ENCODE data around the gene WDR82.

Gene WDR82, protein sequence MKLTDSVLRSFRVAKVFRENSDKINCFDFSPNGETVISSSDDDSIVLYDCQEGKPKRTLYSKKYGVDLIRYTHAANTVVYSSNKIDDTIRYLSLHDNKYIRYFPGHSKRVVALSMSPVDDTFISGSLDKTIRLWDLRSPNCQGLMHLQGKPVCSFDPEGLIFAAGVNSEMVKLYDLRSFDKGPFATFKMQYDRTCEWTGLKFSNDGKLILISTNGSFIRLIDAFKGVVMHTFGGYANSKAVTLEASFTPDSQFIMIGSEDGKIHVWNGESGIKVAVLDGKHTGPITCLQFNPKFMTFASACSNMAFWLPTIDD

DNA sequence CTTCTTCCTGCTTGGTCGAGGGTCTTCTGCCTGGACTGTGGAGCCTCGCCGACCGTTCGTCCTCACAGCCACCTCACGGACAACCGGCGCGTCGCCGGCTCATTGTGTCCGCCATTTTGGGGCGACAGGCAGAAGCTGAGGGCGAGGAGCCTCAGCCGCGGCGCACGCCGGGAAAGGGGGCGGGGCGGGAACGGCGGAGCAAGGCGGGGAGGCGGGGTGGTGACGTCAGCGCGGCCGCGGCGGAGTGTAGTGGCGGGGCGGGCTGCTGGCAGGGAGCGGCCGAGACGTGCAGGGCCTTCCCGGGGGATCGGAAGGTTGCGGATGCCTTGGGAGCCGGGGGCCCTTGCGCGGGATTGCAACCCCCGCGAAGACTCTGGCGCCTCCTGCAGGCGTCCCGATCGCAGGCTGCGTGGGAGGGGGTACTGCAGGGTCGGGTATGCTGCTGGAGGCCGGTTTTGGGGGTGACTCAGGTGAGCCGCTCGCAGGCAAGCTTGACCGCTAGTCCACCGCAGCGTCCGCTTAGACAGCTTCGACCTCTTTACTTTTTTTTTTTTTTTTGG is at the start of gene WDR82:
WDR82 (minus strand) TSS at position 140 of the 560 bp plus-strand sequence. CDS start 288 bp downstream, outside the sequence.
- 0 out of 2 replicates have a peak, but pooled peaks cover 7% of the 10 kb centered on the region for H4K20me1 ChIP-seq (ENCODE audit: insufficient read depth)
- no peaks in the 10 kb centered on the region for H3K27me3 ChIP-seq (ENCODE audit: insufficient read depth, low read depth)
- H3K79me2 ChIP-seq (ENCODE audit: insufficient read depth, low read depth) = peaks cover 45% of the 10 kb centered on the region
- H3K4me1 ChIP-seq (ENCODE audit: low read depth, poor library complexity, severe bottlenecking) = peaks cover 42% of the 10 kb centered on the region
- H3K4me2 ChIP-seq = peak within 1 kb of the TSS; percentile 93
- TF ChIP-seq, protein P1, sequence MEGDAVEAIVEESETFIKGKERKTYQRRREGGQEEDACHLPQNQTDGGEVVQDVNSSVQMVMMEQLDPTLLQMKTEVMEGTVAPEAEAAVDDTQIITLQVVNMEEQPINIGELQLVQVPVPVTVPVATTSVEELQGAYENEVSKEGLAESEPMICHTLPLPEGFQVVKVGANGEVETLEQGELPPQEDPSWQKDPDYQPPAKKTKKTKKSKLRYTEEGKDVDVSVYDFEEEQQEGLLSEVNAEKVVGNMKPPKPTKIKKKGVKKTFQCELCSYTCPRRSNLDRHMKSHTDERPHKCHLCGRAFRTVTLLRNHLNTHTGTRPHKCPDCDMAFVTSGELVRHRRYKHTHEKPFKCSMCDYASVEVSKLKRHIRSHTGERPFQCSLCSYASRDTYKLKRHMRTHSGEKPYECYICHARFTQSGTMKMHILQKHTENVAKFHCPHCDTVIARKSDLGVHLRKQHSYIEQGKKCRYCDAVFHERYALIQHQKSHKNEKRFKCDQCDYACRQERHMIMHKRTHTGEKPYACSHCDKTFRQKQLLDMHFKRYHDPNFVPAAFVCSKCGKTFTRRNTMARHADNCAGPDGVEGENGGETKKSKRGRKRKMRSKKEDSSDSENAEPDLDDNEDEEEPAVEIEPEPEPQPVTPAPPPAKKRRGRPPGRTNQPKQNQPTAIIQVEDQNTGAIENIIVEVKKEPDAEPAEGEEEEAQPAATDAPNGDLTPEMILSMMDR (conservative IDR thresholded peaks at IDR 0.05; ENCODE audit: low read depth, low read length) = 0 out of 2 replicates have a peak, but pooled peaks have one; percentile 17
- peak within 1 kb of the TSS; percentile 34; the same call in 1 of the 2 replicates for H2AFZ ChIP-seq (ENCODE audit: low read depth)
- H3K36me3 ChIP-seq (ENCODE audit: insufficient read depth) = no peaks in the 10 kb centered on the region
- peak within 1 kb of the TSS; percentile 95 for H3K9ac ChIP-seq
- no peak within 1 kb of the TSS for H3K4me3 ChIP-seq (IDR thresholded peaks at IDR 0.05; ENCODE audit: insufficient read depth, low read depth, low read length)
- peak within 1 kb of the TSS; percentile 88 for H3K27ac ChIP-seq

DNA sequence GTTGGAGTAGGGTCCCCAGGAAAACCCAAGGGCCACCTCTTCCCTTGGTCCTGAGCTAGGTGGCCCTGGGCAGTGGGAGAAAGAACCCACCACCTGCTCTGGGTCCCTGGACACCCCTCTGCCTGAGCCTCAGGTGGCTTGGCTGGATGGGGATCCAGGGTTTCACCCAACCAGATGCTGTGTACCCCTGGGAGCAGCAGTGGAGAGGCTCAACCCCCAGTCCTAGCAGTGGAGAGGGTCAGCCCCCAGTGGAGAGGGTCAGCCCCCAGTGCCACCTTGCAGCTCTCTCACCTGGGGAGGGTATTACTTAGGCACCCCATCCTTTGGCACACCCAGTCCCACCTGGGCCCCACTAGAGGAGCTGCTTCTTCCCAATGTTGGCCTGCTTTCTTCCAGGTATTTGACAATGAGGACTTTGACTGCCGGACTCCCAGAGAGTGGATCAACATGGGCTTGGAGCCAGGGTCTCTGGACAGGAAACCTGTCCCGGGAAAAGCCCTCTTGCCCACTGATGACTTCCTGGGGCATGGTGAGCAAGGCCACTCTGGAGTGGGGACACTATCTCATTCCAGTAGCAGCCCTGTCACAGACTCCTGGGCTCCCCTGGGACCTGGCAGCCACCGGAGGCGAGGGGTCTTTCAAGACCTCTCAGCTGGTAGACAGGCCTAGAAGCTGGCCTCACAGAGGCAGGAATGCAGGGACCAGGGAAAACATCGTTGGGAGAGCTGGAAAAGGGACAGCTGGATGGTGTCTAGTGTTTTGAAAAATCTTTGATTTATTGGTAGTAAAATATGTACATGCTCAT is 49.2 kb upstream of the WDR82 start:
- H3K4me1 ChIP-seq (ENCODE audit: low read depth, poor library complexity, severe bottlenecking) = no peaks in the 10 kb centered on the region
- H2AFZ ChIP-seq (ENCODE audit: low read depth) = no peak overlapping the region
- TF ChIP-seq, protein P1 (conservative IDR thresholded peaks at IDR 0.05; ENCODE audit: low read depth, low read length) = no peak
- no peak overlapping the region for H3K4me3 ChIP-seq (IDR thresholded peaks at IDR 0.05; ENCODE audit: insufficient read depth, low read depth, low read length)
- H3K27me3 ChIP-seq (ENCODE audit: insufficient read depth, low read depth) = no peaks in the 10 kb centered on the region
- H3K27ac ChIP-seq = no peak overlapping the region
- no peaks in the 10 kb centered on the region for H3K36me3 ChIP-seq (ENCODE audit: insufficient read depth)
- H4K20me1 ChIP-seq (ENCODE audit: insufficient read depth) = no peaks in the 10 kb centered on the region
- H3K79me2 ChIP-seq (ENCODE audit: insufficient read depth, low read depth) = no peaks in the 10 kb centered on the region
- no peak overlapping the region for H3K4me2 ChIP-seq
- H3K9ac ChIP-seq = no peak overlapping the region

DNA sequence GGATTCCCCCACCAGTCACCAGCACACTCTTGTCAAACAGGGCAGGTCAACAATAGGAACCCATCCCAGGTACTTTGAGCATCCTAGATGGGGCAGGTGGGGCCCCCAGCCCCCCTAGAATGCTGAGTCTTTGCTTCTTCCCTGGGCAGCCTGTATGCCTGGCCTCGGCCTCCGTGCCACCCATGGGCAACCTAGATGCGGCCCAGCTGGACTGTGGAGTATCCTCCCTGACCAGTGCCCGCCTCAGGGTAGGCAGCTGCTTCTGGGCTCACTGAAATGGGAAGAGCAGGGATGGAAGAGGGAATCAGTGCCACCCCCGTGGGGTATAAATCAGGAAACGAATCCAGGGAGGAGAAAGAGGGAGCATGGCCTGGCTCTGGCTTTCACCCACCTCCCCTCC is 48.5 kb upstream of the WDR82 start:
- no peak overlapping the region for H3K4me3 ChIP-seq (IDR thresholded peaks at IDR 0.05; ENCODE audit: insufficient read depth, low read depth, low read length)
- H3K27me3 ChIP-seq (ENCODE audit: insufficient read depth, low read depth) = no peaks in the 10 kb centered on the region
- H3K36me3 ChIP-seq (ENCODE audit: insufficient read depth) = no peaks in the 10 kb centered on the region
- no peak overlapping the region for H3K9ac ChIP-seq
- H3K4me2 ChIP-seq = no peak overlapping the region
- H3K4me1 ChIP-seq (ENCODE audit: low read depth, poor library complexity, severe bottlenecking) = no peaks in the 10 kb centered on the region
- no peaks in the 10 kb centered on the region for H4K20me1 ChIP-seq (ENCODE audit: insufficient read depth)
- H3K79me2 ChIP-seq (ENCODE audit: insufficient read depth, low read depth) = no peaks in the 10 kb centered on the region
- TF ChIP-seq, protein P1 (conservative IDR thresholded peaks at IDR 0.05; ENCODE audit: low read depth, low read length) = no peak
- H3K27ac ChIP-seq = no peak overlapping the region
- H2AFZ ChIP-seq (ENCODE audit: low read depth) = no peak overlapping the region

DNA sequence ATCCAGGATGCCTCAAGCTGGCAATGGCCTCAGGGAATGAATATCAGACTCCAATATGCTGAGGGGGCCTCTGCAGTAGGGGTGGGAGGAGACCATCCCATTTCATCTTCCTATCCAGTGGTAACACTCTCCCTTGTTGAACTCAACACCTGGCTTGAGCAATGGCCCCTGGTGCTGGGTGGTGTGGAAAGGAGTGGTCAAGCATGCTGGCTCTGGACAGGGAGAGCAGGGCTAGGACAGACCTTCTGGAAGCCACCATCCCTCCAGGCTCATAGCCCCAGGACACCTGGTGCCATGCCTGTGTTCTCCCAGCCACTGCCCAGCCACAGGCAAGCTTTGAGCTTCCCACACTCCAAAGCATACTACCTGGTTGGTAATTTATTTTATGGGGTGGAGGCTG is 47.2 kb upstream of the WDR82 start:
- Histone ChIP-seq H4K20me1 (ENCODE audit: insufficient read depth) (no peaks in the 10 kb centered on the region), H3K27ac (no peak overlapping the region), H3K4me1 (ENCODE audit: low read depth, poor library complexity, severe bottlenecking) (no peaks in the 10 kb centered on the region), H3K36me3 (ENCODE audit: insufficient read depth) (no peaks in the 10 kb centered on the region), H3K4me2 (no peak overlapping the region), H3K27me3 (ENCODE audit: insufficient read depth, low read depth) (no peaks in the 10 kb centered on the region), H2AFZ (ENCODE audit: low read depth) (no peak overlapping the region), H3K9ac (no peak overlapping the region), H3K4me3 (IDR thresholded peaks at IDR 0.05; ENCODE audit: insufficient read depth, low read depth, low read length) (no peak overlapping the region), H3K79me2 (ENCODE audit: insufficient read depth, low read depth) (no peaks in the 10 kb centered on the region)
- TF ChIP-seq, protein P1 (conservative IDR thresholded peaks at IDR 0.05; ENCODE audit: low read depth, low read length) = no peak

All from KMS-11 (cell line).